ENCODE results near the gene GBA2.

GRCh38 chr9:35748242-35748857, 678 bp downstream of the GBA2 start:
- TF ChIP-seq MAX (IDR thresholded peaks at IDR 0.05; ENCODE audit: low read depth, low read length) (no peak), POLR2A (IDR thresholded peaks at IDR 0.05; ENCODE audit: extremely low read depth, insufficient read length) (no peak)
- TF ChIP-seq, protein P1, sequence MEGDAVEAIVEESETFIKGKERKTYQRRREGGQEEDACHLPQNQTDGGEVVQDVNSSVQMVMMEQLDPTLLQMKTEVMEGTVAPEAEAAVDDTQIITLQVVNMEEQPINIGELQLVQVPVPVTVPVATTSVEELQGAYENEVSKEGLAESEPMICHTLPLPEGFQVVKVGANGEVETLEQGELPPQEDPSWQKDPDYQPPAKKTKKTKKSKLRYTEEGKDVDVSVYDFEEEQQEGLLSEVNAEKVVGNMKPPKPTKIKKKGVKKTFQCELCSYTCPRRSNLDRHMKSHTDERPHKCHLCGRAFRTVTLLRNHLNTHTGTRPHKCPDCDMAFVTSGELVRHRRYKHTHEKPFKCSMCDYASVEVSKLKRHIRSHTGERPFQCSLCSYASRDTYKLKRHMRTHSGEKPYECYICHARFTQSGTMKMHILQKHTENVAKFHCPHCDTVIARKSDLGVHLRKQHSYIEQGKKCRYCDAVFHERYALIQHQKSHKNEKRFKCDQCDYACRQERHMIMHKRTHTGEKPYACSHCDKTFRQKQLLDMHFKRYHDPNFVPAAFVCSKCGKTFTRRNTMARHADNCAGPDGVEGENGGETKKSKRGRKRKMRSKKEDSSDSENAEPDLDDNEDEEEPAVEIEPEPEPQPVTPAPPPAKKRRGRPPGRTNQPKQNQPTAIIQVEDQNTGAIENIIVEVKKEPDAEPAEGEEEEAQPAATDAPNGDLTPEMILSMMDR (IDR thresholded peaks at IDR 0.05; ENCODE audit: low read depth, low read length): no peak

Measured in NB4 (cell line).